Heart left ventricle (tissue), 16 donors: ENCODE data around the gene NUAK1. TPM values are rescaled to one million over a fixed set of nuclear protein-coding genes. Genes with fewer than 3 reads are reported as not detected.
"Not testable (repeated sequence)": the region's sequence is repeated elsewhere in the genome, so short reads cannot be mapped to it uniquely, and the experiment has no call there.

Experiments
- ATAC-seq, 4 donors: fragments of 200-7000 bp; cut with Tn5 transposase; one replicate each; pipeline ENCODE4 v1.9.1; 2020 to 2022; ENCODE audit warnings: moderate library complexity in 4 of 4, mild to moderate bottlenecking in 3 of 4, moderate number of reproducible peaks in 1 of 4
- DNase-seq, 5 donors: peaks; one replicate each; pipeline ENCODE4 v3.0.0-alpha.2; 2020
- H3K27ac ChIP-seq, 12 donors: fragments of 200-600 bp; sonication (generic) in 4 of 12; one replicate each; pipeline versions ENCODE4 v1.5.0 to v1.8.0; 2016 to 2022; ENCODE audit warnings: mild to moderate bottlenecking in 2 of 12
- H3K27me3 ChIP-seq, 9 donors: fragments of 200-600 bp; sonication (generic) in 2 of 9; one replicate each; pipeline versions ENCODE4 v1.5.1 to v1.8.0; 2016 to 2022; ENCODE audit warnings: mild to moderate bottlenecking in 3 of 9
- H3K36me3 ChIP-seq, 9 donors: fragments of 200-600 bp; sonication (generic) in 2 of 9; one replicate each; pipeline versions ENCODE4 v1.5.0 to v1.8.0; 2018 to 2022; ENCODE audit warnings: mild to moderate bottlenecking in 2 of 9
- H3K4me1 ChIP-seq, 12 donors: fragments of 200-600 bp; sonication (generic) in 4 of 12; one replicate each; pipeline versions ENCODE4 v1.5.0 to v1.8.0; 2016 to 2022; ENCODE audit warnings: mild to moderate bottlenecking in 3 of 12
- H3K4me3 ChIP-seq, 12 donors: fragments of 200-600 bp; sonication (generic) in 4 of 12; one replicate each; pipeline versions ENCODE4 v1.5.0 to v1.8.0; 2017 to 2022; ENCODE audit warnings: mild to moderate bottlenecking in 9 of 12, moderate library complexity in 4 of 12
- H3K9me3 ChIP-seq, 12 donors: fragments of 200-600 bp; sonication (generic) in 4 of 12; one replicate each; pipeline versions ENCODE4 v1.5.0 to v1.8.0; 2016 to 2022; ENCODE audit warnings: mild to moderate bottlenecking in 1 of 12
- CTCF ChIP-seq, 12 donors: fragments of 200-600 bp; sonication (generic) in 4 of 12; IDR thresholded peaks; one replicate each; pipeline versions ENCODE4 v1.5.0 to v1.8.0; 2018 to 2022; ENCODE audit warnings: antibody characterized with exemption in 12 of 12, mild to moderate bottlenecking in 5 of 12
- POLR2A ChIP-seq, 2 donors: fragments of 450-650 bp; IDR thresholded peaks; one replicate each; pipeline ENCODE4 v1.6.1; 2017; ENCODE audit warnings: antibody characterized with exemption in 2 of 2, mild to moderate bottlenecking in 2 of 2, moderate library complexity in 2 of 2
- WGBS, 4 donors: extraction: QIAGEN DNeasy Blood & Tissue Kit in 2 of 4; methylation state at CpG; one replicate each; pipeline versions ENCODE4 v1.1.5 to v1.1.7; 2013 to 2018; 5-methylcytosine and 5-hydroxymethylcytosine counted together
- intact Hi-C, 10 donors: fragments of 100-400 bp; cut with DNase I; formaldehyde crosslinking; loops; one replicate each; pipeline versions ENCODE4 v1.11.1 to v1.14.2; 2022
- polyA plus RNA-seq, 2 donors: library from polyadenylated mRNA; stranded (reverse); fragments of 200-250 nt; gene quantifications; one replicate each; pipeline ENCODE4 v1.2.3, GENCODE V29; 2013
- total RNA-seq, 9 donors: library from RNA; depleted of rRNA in 2 of 9; stranded (reverse); fragments of >200 nt in 2 of 9; fragmentation: NEBNext Ultra II Directional in 3 of 9; extraction: Animal tissue kit (Norgen Biotek cat#: 25700) in 3 of 9; gene quantifications; one replicate each; pipeline versions ENCODE4 v1.1.0 to v1.2.4, GENCODE V29; 2016 to 2023
- donor health status: ischemic (EF 13 %, LVEDD 7.1; RV severe dilation, severe dysfunction).
- donor health status: healthy with polysubstance abuse.
- donor health status: DM: no; HTN: yes; CAD: no.
- donor health status: DM: no; HTN: no; CAD: no.
- donor health status: ischemic (EF 25% LVEDD 6.9; RV normal size, moderate dysfunction).
- donor health status: ischemic (EF 25% LVEDD 5.7; RV mildly dilated, moderate dysfunction).
- donor health status: healthy.
- donor health status: DM: yes; HTN: yes; CAD: no.
- donor health status: ischemic (EF 35%, LVEDD 5.7; RV mildly dilated, moderate dysfunction).
- donor health status: nonischemic (EF 11% LVEDD 7.7; RV severe dilation, severe dysfunction).
- donor health status: DM: yes; HTN: yes; CAD: no.
- donor health status: PGD.
- donor health status: ischemic (EF 29% LVEDD 5.4; RV normal size, mild dysfunction).
- donor health status: nonischemic (EF 23%, LVEDD 6.1; RV moderate dilation, normal function).

Gene NUAK1
- total and polyA plus RNA-seq, 11 donors, result 10.5 to 50.7 (median 39.4) TPM

GRCh38 chr12:106145539-106146447, 7.0 kb upstream of the NUAK1 start:
- ATAC-seq (peak; percentile 68 to 82 (median 74)), DNase-seq (peak in 3 of 5 donors; percentile 23 to 53 (median 47))
- no peak overlapping the region for H3K4me3 ChIP-seq
- H3K4me1 ChIP-seq, result peaks cover 4 to 78% (median 35%) of the 10 kb centered on the region in 12 donors
- H3K36me3 ChIP-seq, result no peaks in the 10 kb centered on the region
- peaks cover 0 to 4% (median 0%) of the 10 kb centered on the region in 9 donors for H3K27me3 ChIP-seq
- intact Hi-C loops, result loop anchor here in 2 of 10 donors (10.0 kb wide), 1 partner anchor 159 kb away; the partner anchor contains the start of gene TCP11L2 (in 2 of the 2)
- H3K27ac ChIP-seq, result peak overlapping the region; percentile 66 to 99 (median 84)
- 19 to 27% (median 25%) methylated on average over 14 of the region's 14 CpGs for WGBS, 4 donors
- no peaks in the 10 kb centered on the region for H3K9me3 ChIP-seq
- TF ChIP-seq POLR2A (IDR thresholded peaks at IDR 0.05), result peak in 1 of 2 donors; percentile 68
- TF ChIP-seq CTCF (IDR thresholded peaks at IDR 0.05), result no peak

- no peaks in the 10 kb centered on the region for H3K36me3 ChIP-seq
- H3K4me1 ChIP-seq, result peaks cover 4 to 85% (median 38%) of the 10 kb centered on the region in 12 donors
- H3K27ac ChIP-seq, result peak overlapping the region; percentile 31 to 99 (median 82)
- no peak overlapping the region for H3K4me3 ChIP-seq
- TF ChIP-seq CTCF (IDR thresholded peaks at IDR 0.05) (no peak), POLR2A (IDR thresholded peaks at IDR 0.05) (no peak)
- no peak for DNase-seq
- peaks cover 0 to 9% (median 0%) of the 10 kb centered on the region in 9 donors for H3K27me3 ChIP-seq
- H3K9me3 ChIP-seq, result no peaks in the 10 kb centered on the region
- WGBS, 4 donors, result 34 to 51% (median 44%) methylated on average over 2 of the region's 2 CpGs
- no peak for ATAC-seq
- intact Hi-C loops, result loop anchor here in 2 of 10 donors (10.0 kb wide), 1 partner anchor 160 kb away; the partner anchor contains the start of gene TCP11L2 (in 2 of the 2)
These were observed 6.1 kb upstream of the NUAK1 start for GRCh38 chr12:106144847-106145246.

- no peak for TF ChIP-seq CTCF (IDR thresholded peaks at IDR 0.05)
- no peak for TF ChIP-seq POLR2A (IDR thresholded peaks at IDR 0.05)
- no peak for ATAC-seq
- Histone ChIP-seq H3K27me3 (peaks cover 0 to 29% (median 0%) of the 10 kb centered on the region in 9 donors), H3K4me1 (peaks cover 4 to 69% (median 33%) of the 10 kb centered on the region in 12 donors), H3K36me3 (no peaks in the 10 kb centered on the region), H3K27ac (peak overlapping the region; percentile 95 to 100 (median 97)), H3K9me3 (no peaks in the 10 kb centered on the region), H3K4me3 (peak overlapping the region in 2 of 12 donors; percentile 9 to 96)
- intact Hi-C loops, result loop anchor here in 2 of 10 donors (10.0 kb wide), 1 partner anchor 162 kb away; the partner anchor contains the start of gene TCP11L2 (in 2 of the 2)
- 54 to 70% (median 63%) methylated on average over 7 of the region's 7 CpGs for WGBS, 4 donors
- DNase-seq, result no peak
These were observed 4.0 kb upstream of the NUAK1 start for GRCh38 chr12:106142591-106143261.

GRCh38 chr12:106141920-106142319, 3.2 kb upstream of the NUAK1 start:
- peaks cover 4 to 64% (median 30%) of the 10 kb centered on the region in 12 donors for H3K4me1 ChIP-seq
- WGBS, 4 donors, result 66 to 78% (median 71%) methylated on average over 8 of the region's 8 CpGs
- peak overlapping the region in 5 of 12 donors; percentile 9 to 96 (median 78) for H3K4me3 ChIP-seq
- H3K9me3 ChIP-seq, ATAC-seq, H3K36me3 ChIP-seq, DNase-seq: not testable (repeated sequence)
- peak overlapping the region; percentile 95 to 100 (median 97) for H3K27ac ChIP-seq
- peaks cover 0 to 37% (median 0%) of the 10 kb centered on the region in 9 donors for H3K27me3 ChIP-seq
- intact Hi-C loops, result loop anchor here in 3 of 10 donors (2.0 to 10.0 kb wide), 2 partner anchors 163 to 721 kb away; partner anchors contain the start of gene TCP11L2 (in 2 of the 3)
